ENCODE results near the gene NPC1L1.

The NPC1L1 gene

GRCh38 chr7:44498230-44498954, 42.7 kb downstream of the NPC1L1 start:
- no peak for DNase-seq (ENCODE audit: low read depth)

- DNase-seq (ENCODE audit: low read depth): no peak
Observed at GRCh38 chr7:44497155-44498027, 43.7 kb downstream of the NPC1L1 start.

- DNase-seq (ENCODE audit: low read depth): no peak
Observed at GRCh38 chr7:44496385-44496784, 44.7 kb downstream of the NPC1L1 start.

GRCh38 chr7:44494960-44495359, 46.2 kb downstream of the NPC1L1 start:
- DNase-seq (ENCODE audit: low read depth): no peak

GRCh38 chr7:44491229-44491628, 49.9 kb downstream of the NPC1L1 start:
- no peak for DNase-seq (ENCODE audit: low read depth)

- DNase-seq (ENCODE audit: low read depth): peak; percentile 59
Observed at GRCh38 chr7:44490351-44491200, 50.6 kb downstream of the NPC1L1 start, which contains the start of gene NUDCD3. TSS of gene NUDCD3 (minus strand) at chr7:44490658. CDS start at chr7:44490600, 58 bp downstream.

- DNase-seq (ENCODE audit: low read depth): peak; percentile 13
Observed at GRCh38 chr7:44489955-44490350, 51.2 kb downstream of the NPC1L1 start.

GRCh38 chr7:44488955-44489354, 52.2 kb downstream of the NPC1L1 start:
- DNase-seq (ENCODE audit: low read depth): no peak

GRCh38 chr7:44486693-44487092, 54.4 kb downstream of the NPC1L1 start:
- no peak for DNase-seq (ENCODE audit: low read depth)

- DNase-seq (ENCODE audit: low read depth): no peak
Observed at GRCh38 chr7:44486001-44486400, 55.1 kb downstream of the NPC1L1 start.

GRCh38 chr7:44484482-44485313, 56.4 kb downstream of the NPC1L1 start:
- DNase-seq (ENCODE audit: low read depth): no peak

- DNase-seq (ENCODE audit: low read depth): no peak
Observed at GRCh38 chr7:44482502-44483485, 58.3 kb downstream of the NPC1L1 start.

GRCh38 chr7:44477938-44478337, 63.2 kb downstream of the NPC1L1 start:
- no peak for DNase-seq (ENCODE audit: low read depth)

GRCh38 chr7:44477063-44477830, 63.9 kb downstream of the NPC1L1 start:
- peak; percentile 12 for DNase-seq (ENCODE audit: low read depth)

GRCh38 chr7:44476313-44476712, 64.8 kb downstream of the NPC1L1 start:
- no peak for DNase-seq (ENCODE audit: low read depth)

GRCh38 chr7:44473295-44473694, 67.8 kb downstream of the NPC1L1 start:
- DNase-seq (ENCODE audit: low read depth): no peak

- no peak for DNase-seq (ENCODE audit: low read depth)
Observed at GRCh38 chr7:44472843-44473242, 68.3 kb downstream of the NPC1L1 start.

GRCh38 chr7:44471850-44472249, 69.3 kb downstream of the NPC1L1 start:
- no peak for DNase-seq (ENCODE audit: low read depth)

- DNase-seq (ENCODE audit: low read depth): no peak
Observed at GRCh38 chr7:44471436-44471835, 69.7 kb downstream of the NPC1L1 start.
